HepG2 (cell line): ENCODE data around the gene TNFRSF11A. TPM values are rescaled to one million over a fixed set of nuclear protein-coding genes. Genes with fewer than 3 reads are reported as not detected.

Experiments
- ATAC-seq: fragments of 200-7000 bp; cut with Tn5 transposase; 3 replicates; pipeline ENCODE4 v1.9.1; 2020; ENCODE audit warnings: mild to moderate bottlenecking, moderate library complexity
- BruUV-seq: library from RNA; stranded (reverse); fragments of 400-500 nt; replicated peaks from 2 replicates; lab custom pipeline; 2021; lab: Mats Ljungman, UMichigan
- CTCF ChIA-PET: fragments of 300-600 bp; formaldehyde crosslinking; extraction: SDS; loops from one replicate; lab custom pipeline; 2021; ENCODE audit warnings: low total read pairs, inconsistent platforms, low intra/inter-chr PET ratio; lab: Yijun Ruan, JAX
- POLR2A ChIA-PET: fragments of 350-600 bp; sonication (Branson Sonifier 250); formaldehyde crosslinking; loops from one replicate; lab custom pipeline; 2020; ENCODE audit warnings: antibody characterized with exemption, inconsistent platforms; lab: Yijun Ruan, JAX
- DNase-seq: peaks from one replicate; pipeline ENCODE4 v3.0.0-alpha.2; 2015; ENCODE audit warnings: low spot score
- FAIRE-seq: peaks from 3 replicates; lab custom pipeline; 2011; peaks lifted over from hg19 to GRCh38; lab: Jason Lieb, UNC
- H2AFZ ChIP-seq: one replicate; pipeline ENCODE4 v1.6.1; 2011; ENCODE audit warnings: low read length, inconsistent platforms
- H3K27ac ChIP-seq: fragments of 300-600 bp; 3 replicates; pipeline ENCODE4 v1.8.0; 2011; ENCODE audit warnings: mixed run types, mild to moderate bottlenecking, mixed read lengths, low read length, inconsistent platforms; ENCODE audit not compliant: insufficient read depth; ENCODE audit errors: extremely low read length
- H3K27me3 ChIP-seq, 2 experiments: fragments of 200-600 bp in 1 of 2; 2 replicates in 1 of 2; 3 replicates in 1 of 2; pipeline versions ENCODE4 v1.6.0 to v1.8.0; 2011; ENCODE audit warnings: low read length in 2 of 2, mild to moderate bottlenecking in 2 of 2, moderate library complexity in 2 of 2, inconsistent platforms in 1 of 2; ENCODE audit not compliant: insufficient read depth in 2 of 2, control insufficient read depth in 1 of 2
- H3K36me3 ChIP-seq, 2 experiments: fragments of 200-600 bp in 1 of 2; replicated peaks in 1 of 2; 2 replicates in 1 of 2; 3 replicates in 1 of 2; pipeline versions ENCODE4 v1.5.1 to v1.8.0; 2011; ENCODE audit warnings: low read length in 2 of 2, inconsistent platforms in 1 of 2; ENCODE audit not compliant: insufficient read depth in 2 of 2, control insufficient read depth in 1 of 2
- H3K4me1 ChIP-seq: 2 replicates; pipeline ENCODE4 v1.5.1; 2012; ENCODE audit warnings: low read length, inconsistent platforms; ENCODE audit not compliant: insufficient read depth
- H3K4me2 ChIP-seq: 2 replicates; pipeline ENCODE4 v1.6.0; 2011; ENCODE audit warnings: low read depth, low read length, inconsistent platforms
- H3K4me3 ChIP-seq, 3 experiments: fragments of 200-600 bp in 1 of 3; sonication (generic), shearing (Covaris generic) in 1 of 3; replicated peaks in 1 of 3; 2 replicates each; pipeline ENCODE4 v1.5.1; 2011 to 2016; ENCODE audit warnings: low read length in 3 of 3, inconsistent platforms in 2 of 3, low read depth in 2 of 3, mild to moderate bottlenecking in 2 of 3, control low read depth in 1 of 3, mixed read lengths in 1 of 3; ENCODE audit not compliant: insufficient read depth in 1 of 3
- H3K79me2 ChIP-seq: one replicate; pipeline ENCODE4 v1.6.1; 2011; ENCODE audit warnings: low read length, inconsistent platforms; ENCODE audit not compliant: insufficient read depth
- H3K9ac ChIP-seq: 2 replicates; pipeline ENCODE4 v1.6.0; 2011; ENCODE audit warnings: mild to moderate bottlenecking, low read depth, low read length, inconsistent platforms; ENCODE audit not compliant: insufficient read depth
- H3K9me3 ChIP-seq: 2 replicates; pipeline ENCODE4 v1.5.1; 2012; ENCODE audit warnings: mild to moderate bottlenecking, low read length
- H4K20me1 ChIP-seq: 2 replicates; pipeline ENCODE4 v1.6.0; 2011; ENCODE audit warnings: inconsistent platforms, mild to moderate bottlenecking, low read length, moderate library complexity; ENCODE audit not compliant: insufficient read depth
- ARID5B ChIP-seq: IDR thresholded peaks from 2 replicates; pipeline ENCODE4 v1.4.0; 2020; ENCODE audit warnings: mild to moderate bottlenecking, missing genetic modification reagents
- DNMT3B ChIP-seq: conservative IDR thresholded peaks from 2 replicates; pipeline ENCODE4 v1.6.1; 2016; ENCODE audit warnings: missing biosample characterization, control low read depth
- DPF2 ChIP-seq: sonication (generic); formaldehyde crosslinking; IDR thresholded peaks from 2 replicates; pipeline ENCODE4 v1.4.0; 2020; ENCODE audit warnings: mild to moderate bottlenecking, low read depth, missing genetic modification reagents, borderline replicate concordance
- ETV6 ChIP-seq: sonication (generic); formaldehyde crosslinking; conservative IDR thresholded peaks from 2 replicates; pipeline ENCODE4 v1.4.0; 2020; ENCODE audit warnings: missing genetic modification reagents
- GTF3A ChIP-seq: sonication (generic); formaldehyde crosslinking; conservative IDR thresholded peaks from 2 replicates; pipeline ENCODE4 v1.4.0; 2020; ENCODE audit warnings: mild to moderate bottlenecking, missing genetic modification reagents
- HNRNPH1 ChIP-seq: fragments of 200-400 bp; formaldehyde crosslinking; optimal IDR thresholded peaks from 2 replicates; pipeline ENCODE3; 2017; ENCODE audit warnings: mild to moderate bottlenecking, low read depth, low read length
- IKZF5 ChIP-seq: IDR thresholded peaks from 2 replicates; pipeline ENCODE4 v1.6.1; 2018; ENCODE audit warnings: missing genetic modification reagents, mild to moderate bottlenecking, missing compliant biosample characterization
- NFIC ChIP-seq: IDR thresholded peaks from 2 replicates; pipeline ENCODE4 v1.6.1; 2012; ENCODE audit warnings: mild to moderate bottlenecking, low read length, inconsistent platforms
- RAD51 ChIP-seq: fragments of 450-650 bp; IDR thresholded peaks from 2 replicates; pipeline ENCODE4 v1.6.1; 2016; ENCODE audit warnings: borderline replicate concordance
- TCF12 ChIP-seq, 2 experiments: fragments of 450-650 bp in 1 of 2; sonication (generic) in 1 of 2; formaldehyde crosslinking in 1 of 2; IDR thresholded peaks; 2 replicates each; pipeline versions ENCODE4 v1.6.1 to v1.8.0; 2017 to 2022; ENCODE audit warnings: antibody characterized with exemption in 1 of 2, mild to moderate bottlenecking in 1 of 2, missing genetic modification reagents in 1 of 2, moderate library complexity in 1 of 2
- TGIF2 ChIP-seq: IDR thresholded peaks from 2 replicates; pipeline ENCODE4 v1.6.1; 2016; ENCODE audit warnings: control low read depth, missing compliant biosample characterization
- TRIM24 ChIP-seq: sonication (generic); formaldehyde crosslinking; IDR thresholded peaks from 2 replicates; pipeline ENCODE4 v1.8.0; 2022; ENCODE audit warnings: mild to moderate bottlenecking, missing genetic modification reagents
- ZBTB25 ChIP-seq: IDR thresholded peaks from 2 replicates; pipeline ENCODE4 v1.6.1; 2018; ENCODE audit warnings: missing genetic modification reagents
- ZNF44 ChIP-seq: sonication (generic); formaldehyde crosslinking; IDR thresholded peaks from 2 replicates; pipeline ENCODE4 v1.5.1; 2020; ENCODE audit warnings: mild to moderate bottlenecking, missing genetic modification reagents
- WGBS: methylation state at CpG from one replicate; pipeline ENCODE4 v1.1.6; 2017; ENCODE audit warnings: low lambda C conversion rate; 5-methylcytosine and 5-hydroxymethylcytosine counted together
- in situ Hi-C: cut with HindIII; loops from 2 replicates; pipeline ENCODE4 v1.10.0; 2017; ENCODE audit warnings: low pct_unique_long_range_greater_than_20kb; ENCODE audit not compliant: extremely low pct_ligation_motif_present
- intact Hi-C: fragments of 100-400 bp; cut with micrococcal nuclease; formaldehyde crosslinking; loops from one replicate; pipeline ENCODE4 v1.10.0; 2022; ENCODE audit not compliant: unreplicated experiment
- polyA plus RNA-seq, 8 experiments: library from polyadenylated mRNA; depleted of rRNA in 3 of 8; stranded (reverse) in 7 of 8; unstranded in 1 of 8; fragments of >200 nt; fragmentation: Illumina TruSeq in 4 of 8; extraction: Trizol in 4 of 8; gene quantifications; 2 replicates each; pipeline versions ENCODE4 v1.2.1 to v1.2.3, GENCODE V29; 2011 to 2016; ENCODE audit warnings: low read depth in 4 of 8, missing spikeins in 1 of 8, mixed read lengths in 1 of 8; ENCODE audit not compliant: insufficient read depth in 1 of 8
- total RNA-seq, 5 experiments: library from RNA; depleted of rRNA; stranded (reverse); fragments of >200 nt; fragmentation: Illumina TruSeq; extraction: Trizol; gene quantifications; 2 replicates each; pipeline ENCODE4 v1.2.3, GENCODE V29; 2016; ENCODE audit warnings: low read depth in 1 of 5

Gene TNFRSF11A
- total and polyA plus RNA-seq, 2 of the 13 experiments (the other 11 are each of a cell fraction or from before 2014, with no cell fraction given) = 4.6 to 6.4 TPM

DNA sequence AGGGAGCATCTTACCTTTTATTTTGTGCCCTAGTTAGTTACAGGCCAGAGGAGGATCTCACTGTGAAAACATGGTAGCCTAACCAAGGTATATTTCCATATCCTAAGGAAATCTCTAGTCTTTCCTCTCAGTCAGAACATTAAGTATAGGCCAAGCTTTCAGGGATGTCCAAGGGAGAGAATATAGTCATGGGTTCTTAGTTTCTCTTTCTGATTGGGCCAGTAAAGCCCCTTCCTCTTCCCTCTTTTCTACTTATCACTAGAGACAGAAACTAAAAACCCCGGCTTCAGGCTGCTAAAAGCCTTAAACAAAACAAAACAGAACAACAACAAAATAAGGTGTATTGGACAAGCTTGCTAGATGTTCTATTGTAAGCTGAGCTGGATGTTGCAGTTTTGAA lies 44.3 kb upstream of the TNFRSF11A start:
- TF ChIP-seq IKZF5 (CRISPR knock-in tag) (no peak), ZBTB25 (CRISPR knock-in tag) (no peak), DPF2 (CRISPR knock-in tag) (no peak)
- intact Hi-C loops = no loop called here
- H3K4me3 ChIP-seq = no peak overlapping the region
- WGBS = 100% methylated on average over 1 of the region's 1 CpG
- no peaks in the 10 kb centered on the region; a peak in 1 of 5 replicates for H3K27me3 ChIP-seq
- no peak overlapping the region for H3K27ac ChIP-seq
- CTCF ChIA-PET = no interaction called here
- H2AFZ ChIP-seq = no peak overlapping the region
- FAIRE-seq (no peak), DNase-seq (no peak), ATAC-seq (no peak)
- POLR2A ChIA-PET = no interaction called here
- in situ Hi-C loops = no loop called here
- no TSS peak for BruUV-seq
- no peaks in the 10 kb centered on the region for H3K79me2 ChIP-seq
- peaks cover 3 to 32% of the 10 kb centered on the region in 2 experiments for H3K36me3 ChIP-seq
- H3K4me2 ChIP-seq = no peak overlapping the region
- H3K9ac ChIP-seq = no peak overlapping the region
- no peaks in the 10 kb centered on the region for H3K4me1 ChIP-seq
- no peaks in the 10 kb centered on the region for H3K9me3 ChIP-seq
- H4K20me1 ChIP-seq = no peaks in the 10 kb centered on the region

DNA sequence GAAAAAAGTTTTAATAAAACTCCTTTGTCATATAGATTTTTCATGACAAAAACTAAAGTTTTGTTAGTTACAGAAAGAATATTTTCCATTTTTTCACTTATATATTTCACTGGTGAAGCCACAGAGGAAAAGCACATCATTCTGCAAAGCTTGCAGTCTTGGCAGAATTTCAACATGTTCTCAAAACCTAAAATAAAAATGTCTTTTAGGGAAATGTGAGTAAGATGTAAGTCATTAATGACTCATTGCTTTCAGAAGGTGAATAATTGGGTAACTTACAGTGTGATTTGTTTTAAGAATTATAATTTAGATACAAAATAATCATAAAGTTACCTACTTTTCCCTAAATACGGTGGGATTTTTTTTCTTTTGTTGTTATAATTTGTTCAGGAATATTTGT lies 43.4 kb upstream of the TNFRSF11A start:
- Histone ChIP-seq H3K9ac (no peak overlapping the region), H3K4me2 (no peak overlapping the region), H3K4me1 (peaks cover 6% of the 10 kb centered on the region; the same call in 1 of the 2 replicates), H2AFZ (no peak overlapping the region), H3K36me3 (peaks cover 3 to 27% of the 10 kb centered on the region in 2 experiments; a peak in 4 of 5 replicates), H3K27ac (no peak overlapping the region), H3K4me3 (no peak overlapping the region), H3K9me3 (no peaks in the 10 kb centered on the region), H3K27me3 (no peaks in the 10 kb centered on the region; a peak in 1 of 5 replicates), H4K20me1 (no peaks in the 10 kb centered on the region), H3K79me2 (no peaks in the 10 kb centered on the region)
- FAIRE-seq (no peak), DNase-seq (no peak), ATAC-seq (no peak)
- no TSS peak for BruUV-seq
- POLR2A ChIA-PET = no interaction called here
- intact Hi-C loops (no loop called here), in situ Hi-C loops (no loop called here)
- CTCF ChIA-PET = no interaction called here
- WGBS = 98% methylated on average over 1 of the region's 1 CpG
- TF ChIP-seq ZNF44 (CRISPR knock-in tag) = no peak
- TF ChIP-seq ETV6 (CRISPR knock-in tag) = no peak
- TF ChIP-seq TCF12 (IDR thresholded peaks at IDR 0.05) = no peak
- no peak for TF ChIP-seq TCF12 (CRISPR knock-in tag; IDR thresholded peaks at IDR 0.05)
- TF ChIP-seq NFIC = no peak
- no peak for TF ChIP-seq HNRNPH1
- TF ChIP-seq ARID5B = no peak
- no peak for TF ChIP-seq TGIF2 (CRISPR knock-in tag)
- no peak for TF ChIP-seq GTF3A (CRISPR knock-in tag)
- TF ChIP-seq RAD51 = no peak
- TF ChIP-seq DNMT3B (CRISPR knock-in tag) = no peak
- TF ChIP-seq TRIM24 (CRISPR knock-in tag) = no peak
